GM21723 (cell line): ENCODE results near the gene EVPL.
"Not testable (repeated sequence)": the region's sequence is repeated elsewhere in the genome, so short reads cannot be mapped to it uniquely, and the experiment has no call there.

ENCODE experiments used
- ATAC-seq: cut with Tn5 transposase; IDR thresholded peaks from one replicate; pipeline ENCODE4 v1.9.1; 2021; ENCODE audit warnings: mild to moderate bottlenecking, moderate library complexity; ENCODE audit not compliant: unreplicated experiment

The EVPL gene

GRCh38 chr17:75970011-75970523, 57.0 kb downstream of the EVPL start:
- no peak for ATAC-seq

- ATAC-seq = not testable (repeated sequence)
Measured at GRCh38 chr17:75969044-75969443, 58.1 kb downstream of the EVPL start.

GRCh38 chr17:75965468-75965867, 61.6 kb downstream of the EVPL start:
- ATAC-seq = no peak

DNA sequence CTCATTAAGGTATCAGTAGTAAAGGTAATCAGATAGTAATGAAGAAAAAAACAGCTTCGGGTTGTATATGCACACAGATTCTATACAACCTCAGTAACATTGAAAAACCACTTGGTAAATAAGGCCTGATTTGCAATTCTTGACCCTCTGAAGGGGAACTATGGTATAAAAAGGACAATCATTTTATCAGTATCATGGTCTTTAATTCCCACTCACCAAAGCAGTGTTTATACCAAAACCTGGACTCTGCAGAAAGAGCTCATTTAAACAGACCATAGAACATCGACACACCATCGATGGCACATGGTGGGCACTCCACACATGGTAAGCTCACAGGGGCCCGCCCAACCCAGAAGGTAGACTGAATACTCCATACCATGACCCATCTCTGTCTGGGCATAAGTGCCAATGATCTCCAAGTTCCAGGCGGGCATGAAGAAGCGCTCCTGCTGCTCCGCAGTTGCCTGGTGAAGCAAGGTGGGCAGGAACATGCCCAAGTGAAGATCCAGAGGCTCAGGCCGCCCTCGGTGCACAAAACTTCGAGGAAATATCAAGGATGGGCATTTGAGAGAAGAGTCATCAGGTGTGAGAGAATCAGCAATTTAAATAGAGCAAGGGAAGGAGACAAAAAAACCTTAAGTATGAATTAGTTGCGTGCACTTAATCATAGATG, 67.1 kb downstream of the EVPL start:
- no peak for ATAC-seq

DNA sequence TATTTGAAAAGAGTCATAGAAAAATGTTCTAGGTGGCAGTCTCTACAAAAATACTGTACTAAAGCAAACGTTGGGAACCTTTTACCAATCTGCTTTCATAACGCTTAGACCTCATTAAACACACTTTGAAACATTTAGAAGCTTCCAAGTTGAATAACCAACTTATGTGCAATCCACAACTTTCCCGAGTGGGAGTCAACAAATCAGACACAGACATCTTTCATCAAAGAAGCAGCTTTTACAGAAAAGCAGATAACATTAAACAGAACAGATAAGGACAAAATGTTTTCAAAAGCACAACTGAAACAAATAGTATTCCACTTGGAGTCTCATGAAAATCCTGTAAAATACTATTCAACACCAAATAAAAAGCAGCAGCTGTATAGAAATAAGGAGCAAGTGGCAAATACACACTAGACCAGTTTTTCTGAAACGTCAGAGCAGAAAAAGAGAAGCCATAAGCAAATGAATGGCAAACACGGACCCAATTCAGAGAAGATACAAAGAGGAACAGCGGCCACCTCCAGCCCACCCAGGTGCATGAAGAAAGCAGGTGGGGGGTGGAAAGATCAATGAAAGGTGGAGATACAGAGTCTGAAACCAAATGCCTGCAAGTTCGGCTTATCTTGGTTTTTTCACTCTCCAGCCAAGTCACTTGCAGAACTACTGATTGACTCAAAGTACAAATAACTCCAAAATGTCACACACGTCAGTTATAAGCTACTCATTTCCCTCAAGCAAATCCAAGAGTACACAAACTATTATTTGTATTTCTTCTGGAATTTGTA, 67.9 kb downstream of the EVPL start:
- no peak for ATAC-seq
